Kidney (tissue), 14 donors: Measurements from ENCODE around the gene RIOX2. TPM values are rescaled to one million over a fixed set of nuclear protein-coding genes. Genes with fewer than 3 reads are reported as not detected.

ENCODE experiments used
- DNase-seq, 5 donors: peaks; one replicate each; pipeline ENCODE4 v3.0.0-alpha.2; 2013 to 2020
- FAIRE-seq: peaks from 2 replicates; lab custom pipeline; 2012; peaks lifted over from hg19 to GRCh38; lab: Jason Lieb, UNC
- H3K27ac ChIP-seq, 2 donors: one replicate each; pipeline ENCODE4 v1.7.0; 2013; ENCODE audit warnings: low read depth in 2 of 2, low read length in 2 of 2, inconsistent platforms in 1 of 2
- H3K27me3 ChIP-seq: one replicate; pipeline ENCODE4 v1.7.1; 2013; ENCODE audit warnings: low read length, inconsistent platforms; ENCODE audit not compliant: control insufficient read depth, insufficient read depth
- H3K36me3 ChIP-seq, 3 donors: one replicate each; pipeline versions ENCODE4 v1.7.0 to v1.7.1; 2013; ENCODE audit warnings: low read length in 3 of 3, control low read depth in 1 of 3, inconsistent platforms in 1 of 3; ENCODE audit not compliant: insufficient read depth in 3 of 3, control insufficient read depth in 2 of 3
- H3K4me1 ChIP-seq, 3 donors: one replicate each; pipeline versions ENCODE4 v1.7.0 to v1.7.1; 2013; ENCODE audit warnings: low read length in 3 of 3, inconsistent platforms in 1 of 3, low read depth in 1 of 3; ENCODE audit not compliant: control insufficient read depth in 2 of 3, insufficient read depth in 2 of 3
- H3K4me3 ChIP-seq, 3 donors: one replicate each; pipeline versions ENCODE4 v1.7.0 to v1.8.1; 2013; ENCODE audit warnings: low read length in 3 of 3, control low read depth in 1 of 3, inconsistent platforms in 1 of 3
- H3K9ac ChIP-seq, 3 donors: one replicate each; pipeline versions ENCODE4 v1.7.0 to v1.7.1; 2013; ENCODE audit warnings: low read length in 3 of 3, control low read depth in 1 of 3, inconsistent platforms in 1 of 3
- H3K9me3 ChIP-seq, 3 donors: one replicate each; pipeline versions ENCODE4 v1.7.0 to v1.7.1; 2013; ENCODE audit warnings: low read length in 3 of 3, control low read depth in 1 of 3, inconsistent platforms in 1 of 3; ENCODE audit not compliant: control insufficient read depth in 2 of 3, insufficient read depth in 1 of 3
- CTCF ChIP-seq: IDR thresholded peaks from 3 replicates; pipeline ENCODE4 v1.5.1; 2012; ENCODE audit warnings: mild to moderate bottlenecking, moderate library complexity, borderline replicate concordance; ENCODE audit not compliant: insufficient read depth; ENCODE audit errors: extremely low read depth
- intact Hi-C: fragments of 100-400 bp; cut with DNase I; formaldehyde crosslinking; loops from one replicate; pipeline ENCODE4 v1.11.1; 2022
- polyA plus RNA-seq: library from polyadenylated mRNA; stranded (reverse); fragments of 350-450 nt; fragmentation: Illumina TruSeq; extraction: RNeasy Lipid Tissue Mini Kit (QIAGEN cat#74804); gene quantifications from one replicate; pipeline ENCODE4 v1.2.3, GENCODE V29; 2014; ENCODE audit warnings: low read depth, low replicate concordance; ENCODE audit not compliant: insufficient read depth
- total RNA-seq: library from RNA; stranded (reverse); fragmentation: NEBNext Ultra II Directional; extraction: Animal tissue kit (Norgen Biotek cat#: 25700); gene quantifications from one replicate; pipeline ENCODE4 v1.2.1, GENCODE V29; 2021
- donor health status: control.
- donor health status: control.
- donor health status: control.
- donor health status: control.
- donor health status: control.
- donor health status: DM: yes; HTN: yes; CAD: no.
- donor health status: Normal renal cell carcinoma (clear cell type).

RIOX2 gene
- total and polyA plus RNA-seq, 2 donors from 2014 or later: 19.8 to 26.7 TPM

DNA sequence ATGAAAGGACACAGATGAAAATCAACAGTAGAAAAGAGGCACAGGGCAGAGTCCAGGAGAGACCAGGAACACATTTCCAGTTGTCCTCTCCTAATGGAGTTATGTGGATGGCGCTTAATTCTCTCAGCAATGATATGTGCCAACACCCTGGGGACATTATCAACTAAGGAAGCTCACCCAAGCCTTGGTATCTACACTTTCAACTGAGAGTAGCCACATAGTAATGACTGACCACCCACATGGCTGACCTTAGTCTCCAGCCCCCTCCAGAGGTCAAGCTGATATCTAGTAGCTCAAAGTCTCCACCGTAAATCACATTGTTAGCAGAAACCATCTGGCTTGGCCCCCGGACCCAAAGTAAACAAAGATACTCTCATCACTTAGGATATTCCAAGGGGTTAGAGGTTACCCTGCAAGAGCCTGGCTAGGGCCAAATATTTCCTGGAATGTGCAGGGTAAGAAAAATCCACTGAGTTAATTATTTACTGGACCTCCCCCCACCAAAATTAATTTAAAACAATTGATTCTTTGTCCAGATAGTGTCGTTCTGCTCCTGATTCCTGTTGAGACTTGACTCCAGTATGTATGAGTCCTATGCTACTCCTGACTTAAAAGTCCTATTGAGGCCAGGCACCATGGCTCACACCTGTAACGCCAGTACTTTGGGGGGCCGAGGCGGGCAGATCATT, 38.1 kb upstream of the RIOX2 start:
- FAIRE-seq (no peak), DNase-seq (no peak)
- no peak for TF ChIP-seq CTCF
- no peak overlapping the region for H3K9ac ChIP-seq
- intact Hi-C loops: no loop called here
- peaks cover 0 to 7% (median 0%) of the 10 kb centered on the region in 3 donors for H3K4me1 ChIP-seq
- H3K36me3 ChIP-seq: no peaks in the 10 kb centered on the region
- H3K4me3 ChIP-seq: no peak overlapping the region
- H3K9me3 ChIP-seq: no peaks in the 10 kb centered on the region
- no peak overlapping the region for H3K27ac ChIP-seq
- no peaks in the 10 kb centered on the region for H3K27me3 ChIP-seq

DNA sequence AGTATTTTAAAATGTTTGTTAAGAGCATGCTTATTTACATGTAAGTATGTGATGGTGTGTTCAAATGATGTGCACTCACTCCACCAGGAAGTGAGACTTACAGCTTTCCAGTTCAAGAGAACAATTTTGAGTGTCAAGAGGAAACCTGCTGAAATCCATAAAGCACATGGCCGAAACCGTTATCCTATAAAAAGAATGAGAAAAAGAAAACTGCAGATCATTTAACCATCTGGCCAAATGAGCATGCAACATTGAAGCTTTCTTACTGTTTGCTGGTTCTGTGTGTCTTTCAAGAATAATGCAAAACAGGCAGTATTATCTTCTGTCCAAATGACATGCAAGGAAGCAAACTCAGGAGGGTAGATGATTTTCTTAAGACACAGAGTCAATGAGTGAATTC, 36.6 kb upstream of the RIOX2 start:
- Histone ChIP-seq H3K27ac (no peak overlapping the region), H3K4me3 (no peak overlapping the region), H3K9me3 (no peaks in the 10 kb centered on the region), H3K4me1 (peaks cover 0 to 3% (median 0%) of the 10 kb centered on the region in 3 donors), H3K36me3 (no peaks in the 10 kb centered on the region), H3K9ac (no peak overlapping the region), H3K27me3 (no peaks in the 10 kb centered on the region)
- TF ChIP-seq CTCF: no peak
- FAIRE-seq: no peak
- intact Hi-C loops: no loop called here
- no peak for DNase-seq

DNA sequence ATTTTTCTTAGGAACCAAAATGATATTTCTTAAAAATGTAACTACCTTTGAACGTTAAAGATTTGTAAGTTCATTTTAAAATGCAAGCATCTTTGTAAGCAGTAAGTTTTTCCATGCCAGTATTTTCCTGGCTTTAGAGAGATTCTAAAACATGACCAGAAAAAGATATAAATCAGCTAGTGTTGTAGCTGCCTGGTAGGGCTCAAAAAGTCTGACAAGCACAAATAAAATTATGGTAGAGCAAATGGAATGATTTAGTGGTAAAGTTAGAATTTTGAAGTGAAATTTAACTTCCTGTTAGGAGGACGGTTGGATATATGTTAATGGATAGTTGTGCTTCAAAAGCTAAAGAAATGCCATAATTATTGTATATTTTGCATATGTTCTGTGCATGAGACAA, 33.2 kb upstream of the RIOX2 start:
- Histone ChIP-seq H3K27ac (no peak overlapping the region), H3K4me1 (no peaks in the 10 kb centered on the region), H3K9me3 (no peaks in the 10 kb centered on the region), H3K9ac (no peak overlapping the region), H3K4me3 (no peak overlapping the region), H3K36me3 (no peaks in the 10 kb centered on the region), H3K27me3 (no peaks in the 10 kb centered on the region)
- intact Hi-C loops: no loop called here
- TF ChIP-seq CTCF: no peak
- FAIRE-seq (no peak), DNase-seq (no peak)

DNA sequence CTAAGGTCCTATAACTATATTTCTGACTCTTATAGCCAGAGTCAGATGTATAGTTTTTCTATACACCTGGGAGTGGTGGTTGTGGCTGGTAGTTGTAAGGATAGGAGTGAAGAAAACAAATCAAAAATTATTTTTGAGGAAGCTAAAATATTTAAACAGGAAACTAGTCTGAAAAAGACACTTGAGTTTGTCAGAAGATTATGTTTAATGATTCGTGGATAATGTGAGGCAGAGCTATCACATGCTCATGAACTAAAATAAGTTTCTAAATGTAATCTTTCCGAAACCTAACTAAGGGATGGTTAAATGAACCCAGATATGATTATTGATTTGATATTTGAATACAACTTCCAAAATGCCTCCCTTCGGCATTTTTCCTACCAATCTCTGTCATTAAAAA, 32.5 kb upstream of the RIOX2 start:
- TF ChIP-seq CTCF: no peak
- no peak for DNase-seq
- Histone ChIP-seq H3K36me3 (no peaks in the 10 kb centered on the region), H3K27me3 (no peaks in the 10 kb centered on the region), H3K4me3 (no peak overlapping the region), H3K27ac (no peak overlapping the region), H3K4me1 (no peaks in the 10 kb centered on the region), H3K9me3 (no peaks in the 10 kb centered on the region), H3K9ac (no peak overlapping the region)
- intact Hi-C loops: no loop called here
- no peak for FAIRE-seq
